PC-3 (cell line): ENCODE measurements around the gene USO1.

Experiments used
- EZH2phosphoT487 ChIP-seq: fragments of 300-600 bp; sonication (generic); IDR thresholded peaks from 2 replicates; pipeline ENCODE4 v1.6.1; 2018; ENCODE audit warnings: mild to moderate bottlenecking, antibody characterized with exemption, low read length, borderline replicate concordance
- TF ChIP-seq, protein P1 (sequence below): fragments of 300-600 bp; sonication (generic); conservative IDR thresholded peaks from 2 replicates; pipeline ENCODE4 v1.5.1; 2017; ENCODE audit warnings: antibody characterized with exemption, low read depth, mild to moderate bottlenecking, low read length

DNA sequence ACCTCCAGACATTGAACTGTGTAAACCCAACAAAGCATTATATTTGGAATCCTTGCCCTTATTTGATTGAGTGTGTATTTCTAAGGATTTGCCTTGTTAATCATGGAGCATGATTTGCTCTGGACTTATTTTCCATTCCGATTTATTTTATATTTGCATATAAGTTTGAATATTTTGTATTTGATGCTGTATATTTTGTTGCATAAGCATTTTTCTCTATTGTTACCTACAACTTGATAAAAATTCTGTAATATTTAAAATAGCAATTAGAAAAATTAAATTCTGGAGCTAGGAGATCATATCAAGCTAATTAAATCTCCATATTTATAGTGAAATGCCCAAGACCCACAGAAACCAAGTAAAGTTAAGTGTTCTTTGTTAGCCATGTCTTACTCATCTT lies 47.2 kb downstream of the USO1 start:
- TF ChIP-seq, protein P1, sequence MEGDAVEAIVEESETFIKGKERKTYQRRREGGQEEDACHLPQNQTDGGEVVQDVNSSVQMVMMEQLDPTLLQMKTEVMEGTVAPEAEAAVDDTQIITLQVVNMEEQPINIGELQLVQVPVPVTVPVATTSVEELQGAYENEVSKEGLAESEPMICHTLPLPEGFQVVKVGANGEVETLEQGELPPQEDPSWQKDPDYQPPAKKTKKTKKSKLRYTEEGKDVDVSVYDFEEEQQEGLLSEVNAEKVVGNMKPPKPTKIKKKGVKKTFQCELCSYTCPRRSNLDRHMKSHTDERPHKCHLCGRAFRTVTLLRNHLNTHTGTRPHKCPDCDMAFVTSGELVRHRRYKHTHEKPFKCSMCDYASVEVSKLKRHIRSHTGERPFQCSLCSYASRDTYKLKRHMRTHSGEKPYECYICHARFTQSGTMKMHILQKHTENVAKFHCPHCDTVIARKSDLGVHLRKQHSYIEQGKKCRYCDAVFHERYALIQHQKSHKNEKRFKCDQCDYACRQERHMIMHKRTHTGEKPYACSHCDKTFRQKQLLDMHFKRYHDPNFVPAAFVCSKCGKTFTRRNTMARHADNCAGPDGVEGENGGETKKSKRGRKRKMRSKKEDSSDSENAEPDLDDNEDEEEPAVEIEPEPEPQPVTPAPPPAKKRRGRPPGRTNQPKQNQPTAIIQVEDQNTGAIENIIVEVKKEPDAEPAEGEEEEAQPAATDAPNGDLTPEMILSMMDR: no peak
- TF ChIP-seq EZH2phosphoT487: no peak
